T-cell (primary cell): ENCODE measurements around the gene LTB4R2. TPM values are rescaled to one million over a fixed set of nuclear protein-coding genes. Genes with fewer than 3 reads are reported as not detected.

Experiments used
- ATAC-seq, 4 experiments: fragments of 200-7000 bp in 3 of 4; fragments of 150-1000 bp in 1 of 4; cut with Tn5 transposase; replicated peaks in 1 of 4; 1 replicate in 3 of 4; 2 replicates in 1 of 4; pipeline ENCODE4 v1.10.0; 2021; ENCODE audit warnings: moderate library complexity in 3 of 4, mild to moderate bottlenecking in 2 of 4, moderate number of reproducible peaks in 1 of 4
- CTCF ChIA-PET, 2 donors: fragments of 300-600 bp; sonication (Branson Sonifier 250); formaldehyde crosslinking; loops; one replicate each; lab custom pipeline; 2022; ENCODE audit warnings: antibody characterized with exemption in 2 of 2; lab: Charles Lee
- POLR2A ChIA-PET, 2 donors: fragments of 300-600 bp; sonication (Branson Sonifier 250); formaldehyde crosslinking; loops; one replicate each; lab custom pipeline; 2022; ENCODE audit warnings: antibody characterized with exemption in 2 of 2; lab: Charles Lee
- DNase-seq, 35 experiments: peaks; one replicate each; pipeline versions ENCODE4 v3.0.0 to v3.0.0-alpha.2; 2013 to 2023
- H3K27ac ChIP-seq: one replicate; pipeline ENCODE4 v1.5.1; 2013; ENCODE audit warnings: low read length
- H3K27me3 ChIP-seq, 2 experiments: replicated peaks in 1 of 2; 1 replicate in 1 of 2; 2 replicates in 1 of 2; pipeline versions ENCODE4 v1.6.1 to v1.7.0; 2013; ENCODE audit warnings: low read length in 1 of 2, mixed read lengths in 1 of 2; ENCODE audit not compliant: control insufficient read depth in 2 of 2, insufficient read depth in 2 of 2; ENCODE audit errors: extremely low read depth in 1 of 2
- H3K36me3 ChIP-seq, 2 donors: 1 replicate in 1 of 2; 2 replicates in 1 of 2; pipeline versions ENCODE4 v1.6.1 to v1.7.0; 2013; ENCODE audit warnings: low read length in 1 of 2; ENCODE audit not compliant: control insufficient read depth in 2 of 2, insufficient read depth in 1 of 2; ENCODE audit errors: extremely low read depth in 1 of 2
- H3K4me1 ChIP-seq, 2 experiments: 1 replicate in 1 of 2; 2 replicates in 1 of 2; pipeline versions ENCODE4 v1.6.1 to v1.7.0; 2013; ENCODE audit warnings: low read length in 2 of 2, mixed read lengths in 1 of 2; ENCODE audit not compliant: insufficient read depth in 2 of 2, control insufficient read depth in 1 of 2; ENCODE audit errors: extremely low read depth in 1 of 2
- H3K4me3 ChIP-seq, 2 donors: 1 replicate in 1 of 2; 2 replicates in 1 of 2; pipeline versions ENCODE4 v1.5.1 to v1.7.0; 2013; ENCODE audit warnings: mild to moderate bottlenecking in 2 of 2, low read length in 1 of 2, moderate library complexity in 1 of 2; ENCODE audit not compliant: control insufficient read depth in 1 of 2; ENCODE audit errors: extremely low read depth in 1 of 2
- H3K9me3 ChIP-seq: 2 replicates; pipeline ENCODE4 v1.7.0; 2013
- H3K27ac Mint-ChIP-seq, 2 donors: one replicate each; pipeline ENCODE4 v1.8.0; 2020 to 2021; ENCODE audit warnings: mild to moderate bottlenecking in 2 of 2, mixed read lengths in 2 of 2
- H3K27me3 Mint-ChIP-seq, 2 donors: one replicate each; pipeline ENCODE4 v1.8.0; 2021 to 2022; ENCODE audit warnings: mixed read lengths in 2 of 2
- H3K36me3 Mint-ChIP-seq: one replicate; pipeline ENCODE4 v1.8.0; 2021; ENCODE audit warnings: mixed read lengths
- H3K4me1 Mint-ChIP-seq, 3 donors: one replicate each; pipeline ENCODE4 v1.8.0; 2020 to 2022; ENCODE audit warnings: mixed read lengths in 3 of 3, mild to moderate bottlenecking in 1 of 3
- H3K4me3 Mint-ChIP-seq, 3 donors: one replicate each; pipeline ENCODE4 v1.8.0; 2020 to 2022; ENCODE audit warnings: mild to moderate bottlenecking in 3 of 3, mixed read lengths in 3 of 3, moderate library complexity in 3 of 3
- H3K9me3 Mint-ChIP-seq, 3 donors: one replicate each; pipeline ENCODE4 v1.8.0; 2020 to 2022; ENCODE audit warnings: mixed read lengths in 3 of 3
- WGBS: methylation state at CpG from one replicate; pipeline ENCODE4 v1.1.5; 2013; ENCODE audit warnings: missing lambda C conversion rate; ENCODE audit not compliant: insufficient coverage; 5-methylcytosine and 5-hydroxymethylcytosine counted together
- total RNA-seq, 35 experiments: library from RNA in 6 of 35; stranded (reverse) in 6 of 35; fragments of 120-200 nt in 1 of 35; gene quantifications; one replicate each; pipeline versions ENCODE4 v1.2.1 to v1.2.4 and lab custom pipeline; 2013 to 2026

The LTB4R2 gene
- total RNA-seq, 5 donors from 2014 or later (not counting 1 experiment from before 2014, with no cell fraction given), result 18.6 to 25.2 (median 20.3) TPM

- ATAC-seq (peak; percentile 86 to 92 (median 90)), DNase-seq (peak; percentile 70 to 96 (median 89))
- peaks cover 50% of the 10 kb centered on the region for H3K36me3 Mint-ChIP-seq
- H3K27ac ChIP-seq, result peak within 1 kb of the TSS; percentile 84
- H3K9me3 ChIP-seq, result no peaks in the 10 kb centered on the region
- CTCF ChIA-PET, result interaction anchor here (0.6 to 6.5 kb wide), 12 partner anchors 8 to 376 kb away, joined by 3 to 104 read pairs (median 4); partner anchors contain the start of genes CIDEB (in 2 of the 2) and TINF2 (in 2 of the 2)
- H3K27me3 ChIP-seq, result no peaks in the 10 kb centered on the region
- peak within 1 kb of the TSS; percentile 70 to 82 for H3K4me3 ChIP-seq
- POLR2A ChIA-PET, result interaction anchor here (0.5 to 3.0 kb wide), 10 partner anchors 9 to 191 kb away, joined by 3 to 17 read pairs (median 4); partner anchors contain the start of genes GMPR2 (in 1 of the 2), IPO4 (in 1 of the 2) and TINF2 (in 1 of the 2)
- H3K4me1 ChIP-seq, result peaks cover 23 to 32% of the 10 kb centered on the region in 2 experiments
- H3K4me3 Mint-ChIP-seq, result peak within 1 kb of the TSS; percentile 92 to 95 (median 93)
- H3K4me1 Mint-ChIP-seq, result peaks cover 45 to 60% (median 49%) of the 10 kb centered on the region in 3 donors
- under 1% methylated on average over 74 of the region's 75 CpGs for WGBS
- peak within 1 kb of the TSS; percentile 95 to 97 for H3K27ac Mint-ChIP-seq
- peaks cover 19 to 51% of the 10 kb centered on the region in 2 donors for H3K36me3 ChIP-seq
- H3K9me3 Mint-ChIP-seq, result no peaks in the 10 kb centered on the region
- H3K27me3 Mint-ChIP-seq, result no peaks in the 10 kb centered on the region
Observed at GRCh38 chr14:24299255-24300191, 10.4 kb upstream of the LTB4R2 start, which contains the start of the genes DHRS1 and NOP9. Gene DHRS1, minus strand, starts transcription at chr14:24299780. Its CDS starts 674 bp downstream, at chr14:24299106. Gene NOP9, plus strand, starts transcription at chr14:24299850. Its CDS starts 105 bp downstream, at chr14:24299955.

DNA sequence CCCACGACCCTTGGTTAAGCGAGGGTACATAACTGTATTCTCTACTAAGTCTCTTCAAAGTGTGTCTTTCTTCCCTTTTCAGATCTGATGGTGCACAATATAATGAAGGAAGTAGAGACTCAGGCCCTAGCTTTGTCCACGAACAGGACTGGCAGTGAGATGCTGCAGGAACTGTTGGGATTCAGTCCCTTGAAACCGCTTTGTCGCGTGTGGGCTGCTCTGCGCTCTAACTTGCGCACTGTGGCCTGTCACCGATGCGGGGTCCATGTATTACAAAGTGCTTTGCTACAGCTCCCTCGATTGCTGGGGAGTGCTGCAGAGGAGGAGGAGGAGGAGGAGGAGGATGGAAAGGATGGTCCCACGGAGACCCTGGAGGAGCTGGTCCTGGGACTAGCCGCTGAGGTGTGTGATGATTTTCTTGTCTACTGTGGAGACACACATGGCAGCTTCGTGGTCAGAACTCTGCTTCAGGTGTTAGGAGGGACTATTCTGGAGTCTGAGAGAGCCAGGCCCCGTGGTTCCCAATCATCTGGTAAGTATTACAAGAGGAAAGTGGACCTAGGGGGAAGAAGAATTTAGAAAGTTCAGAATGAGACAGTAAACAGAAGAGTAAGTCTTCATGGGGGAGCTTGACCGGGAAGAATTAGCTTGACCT lies 9.5 kb upstream of the LTB4R2 start:
- H3K4me1 ChIP-seq, result peaks cover 23 to 32% of the 10 kb centered on the region in 2 experiments
- no peaks in the 10 kb centered on the region for H3K9me3 Mint-ChIP-seq
- WGBS, result 46% methylated on average over 14 of the region's 16 CpGs
- CTCF ChIA-PET, result interaction anchor here (0.7 to 6.5 kb wide), 11 partner anchors 8 to 136 kb away, joined by 3 to 104 read pairs (median 4); partner anchors contain the start of genes TINF2 (in 2 of the 2), CIDEB (in 1 of the 2), LTB4R (in 1 of the 2) and LTB4R2 (in 1 of the 2)
- no peaks in the 10 kb centered on the region for H3K27me3 ChIP-seq
- ATAC-seq, result no peak
- H3K27ac ChIP-seq, result peak overlapping the region; percentile 84
- no peaks in the 10 kb centered on the region for H3K27me3 Mint-ChIP-seq
- peak overlapping the region; percentile 66 to 97 for H3K27ac Mint-ChIP-seq
- peak overlapping the region; percentile 92 to 95 (median 93) for H3K4me3 Mint-ChIP-seq
- POLR2A ChIA-PET, result interaction anchor here in 1 of 2 donors (0.6 to 0.9 kb wide), 3 partner anchors 14 to 68 kb away, joined by 3 to 5 read pairs (median 3); partner anchors contain the start of gene GMPR2
- H3K36me3 ChIP-seq, result peaks cover 27 to 58% of the 10 kb centered on the region in 2 donors
- peak overlapping the region; percentile 70 to 82 for H3K4me3 ChIP-seq
- DNase-seq, result no peak
- H3K36me3 Mint-ChIP-seq, result peaks cover 53% of the 10 kb centered on the region
- no peaks in the 10 kb centered on the region for H3K9me3 ChIP-seq
- peaks cover 45 to 59% (median 49%) of the 10 kb centered on the region in 3 donors for H3K4me1 Mint-ChIP-seq

DNA sequence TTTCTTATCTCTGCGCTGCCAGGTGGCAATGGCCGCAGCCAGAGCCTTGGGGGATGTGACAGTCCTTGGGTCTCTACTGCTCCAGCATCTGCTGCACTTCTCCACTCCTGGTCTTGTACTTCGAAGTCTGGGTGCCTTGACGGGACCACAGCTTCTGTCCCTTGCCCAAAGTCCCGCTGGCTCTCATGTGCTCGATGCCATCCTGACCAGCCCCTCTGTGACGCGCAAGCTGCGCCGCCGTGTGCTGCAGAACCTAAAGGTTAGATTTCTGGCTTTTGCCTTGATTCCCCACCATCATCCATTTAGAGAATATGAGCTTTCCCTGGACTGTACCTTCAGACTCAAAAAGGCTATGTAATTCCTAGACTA lies 5.9 kb upstream of the LTB4R2 start:
- CTCF ChIA-PET, result no interaction called here
- no peak overlapping the region for H3K4me3 ChIP-seq
- H3K36me3 ChIP-seq, result peaks cover 30 to 69% of the 10 kb centered on the region in 2 donors
- peaks cover 13 to 29% of the 10 kb centered on the region in 2 experiments for H3K4me1 ChIP-seq
- 100% methylated on average over 6 of the region's 11 CpGs for WGBS
- H3K27me3 ChIP-seq, result no peaks in the 10 kb centered on the region
- H3K9me3 Mint-ChIP-seq, result no peaks in the 10 kb centered on the region
- no peak overlapping the region for H3K27ac ChIP-seq
- H3K27ac Mint-ChIP-seq, result no peak overlapping the region
- no peaks in the 10 kb centered on the region for H3K9me3 ChIP-seq
- no peak overlapping the region for H3K4me3 Mint-ChIP-seq
- POLR2A ChIA-PET, result no interaction called here
- H3K4me1 Mint-ChIP-seq, result peaks cover 34 to 48% (median 38%) of the 10 kb centered on the region in 3 donors
- DNase-seq (no peak), ATAC-seq (no peak)
- peaks cover 59% of the 10 kb centered on the region for H3K36me3 Mint-ChIP-seq
- no peaks in the 10 kb centered on the region for H3K27me3 Mint-ChIP-seq

GRCh38 chr14:24307156-24307574 lies 2.8 kb upstream of the LTB4R2 start:
- Histone ChIP-seq H3K9me3 (no peaks in the 10 kb centered on the region), H3K36me3 (peaks cover 27 to 55% of the 10 kb centered on the region in 2 donors), H3K4me3 (no peak overlapping the region), H3K27ac (no peak overlapping the region), H3K4me1 (peaks cover 15 to 41% of the 10 kb centered on the region in 2 experiments), H3K27me3 (no peaks in the 10 kb centered on the region)
- ATAC-seq, result no peak
- no peaks in the 10 kb centered on the region for H3K9me3 Mint-ChIP-seq
- ChIA-PET CTCF (interaction anchor here (0.6 to 4.5 kb wide), 10 partner anchors 10 to 226 kb away, joined by 3 to 18 read pairs (median 4); partner anchors contain the start of gene TINF2 (in 1 of the 2)), POLR2A (no interaction called here)
- peaks cover 34 to 42% (median 41%) of the 10 kb centered on the region in 3 donors for H3K4me1 Mint-ChIP-seq
- H3K36me3 Mint-ChIP-seq, result peaks cover 51% of the 10 kb centered on the region
- WGBS, result 92% methylated on average over 10 of the region's 11 CpGs
- H3K4me3 Mint-ChIP-seq, result no peak overlapping the region
- no peaks in the 10 kb centered on the region for H3K27me3 Mint-ChIP-seq
- H3K27ac Mint-ChIP-seq, result no peak overlapping the region
- no peak for DNase-seq

DNA sequence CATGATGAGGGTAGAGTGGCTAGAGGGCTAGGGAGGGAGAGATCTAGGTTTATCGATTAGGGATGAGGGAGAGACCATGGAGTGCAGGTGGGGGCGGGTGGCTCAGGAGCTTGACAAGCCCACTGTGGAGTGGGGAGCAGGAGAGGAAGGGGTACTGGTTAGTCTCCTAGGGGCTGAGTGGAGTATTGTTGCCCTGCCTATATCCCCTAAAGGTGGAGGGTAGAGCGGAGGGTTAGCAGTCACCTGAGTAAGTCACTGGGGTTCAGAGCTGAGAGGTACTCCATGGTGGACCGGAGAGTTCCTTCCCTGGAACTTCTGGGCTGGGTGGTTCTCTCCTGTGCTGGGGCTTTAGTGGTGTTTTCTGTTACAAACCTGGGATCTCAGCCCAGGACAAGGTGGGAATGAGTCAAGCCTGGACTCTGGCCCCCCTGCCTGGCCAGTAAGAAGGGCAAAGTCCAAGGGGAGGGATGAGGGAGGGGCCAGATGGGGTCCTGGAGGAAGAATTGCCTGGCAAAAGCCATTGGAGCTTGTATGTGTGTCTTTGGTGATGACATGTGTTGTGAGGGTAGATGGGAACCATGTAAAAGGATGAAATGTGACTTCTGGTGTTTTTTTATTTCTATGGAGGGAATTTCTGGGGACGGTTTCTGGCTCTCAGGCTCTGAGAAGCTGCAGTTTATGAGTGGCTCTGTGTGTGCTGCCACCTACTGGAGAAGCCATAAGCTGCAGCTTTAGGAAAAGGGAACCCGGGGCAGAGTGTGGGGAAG lies 2.2 kb upstream of the LTB4R2 start, which contains the start of gene CIDEB:
Gene CIDEB (minus strand): TSS at position 403 of the 767 bp plus-strand sequence. CDS start 119 bp downstream, at position 284.
- ATAC-seq (no peak), DNase-seq (peak in 32 of 35 experiments; percentile 26 to 80 (median 44))
- POLR2A ChIA-PET, result interaction anchor here in 1 of 2 donors (0.6 to 1.7 kb wide), 3 partner anchors 8 to 65 kb away, joined by 3 to 5 read pairs (median 4); partner anchors contain the start of genes DHRS1, NOP9 and TINF2
- Histone ChIP-seq H3K4me1 (peaks cover 21 to 47% of the 10 kb centered on the region in 2 experiments), H3K27me3 (no peaks in the 10 kb centered on the region), H3K27ac (peak within 1 kb of the TSS; percentile 20), H3K4me3 (no peak within 1 kb of the TSS), H3K36me3 (peaks cover 23 to 49% of the 10 kb centered on the region in 2 donors), H3K9me3 (no peaks in the 10 kb centered on the region)
- H3K36me3 Mint-ChIP-seq, result peaks cover 46% of the 10 kb centered on the region
- H3K4me3 Mint-ChIP-seq, result peak within 1 kb of the TSS in 2 of 3 donors; percentile 7 to 74
- H3K27me3 Mint-ChIP-seq, result no peaks in the 10 kb centered on the region
- no peaks in the 10 kb centered on the region for H3K9me3 Mint-ChIP-seq
- H3K4me1 Mint-ChIP-seq, result peaks cover 40 to 47% (median 46%) of the 10 kb centered on the region in 3 donors
- H3K27ac Mint-ChIP-seq, result peak within 1 kb of the TSS; percentile 79 to 87
- WGBS, result 64% methylated on average over 6 of the region's 6 CpGs
- CTCF ChIA-PET, result interaction anchor here (0.6 to 4.5 kb wide), 29 partner anchors 8 to 226 kb away, joined by 3 to 25 read pairs (median 4); partner anchors contain the start of genes CBLN3 (in 1 of the 2), DHRS1 (in 1 of the 2), EMC9 (in 1 of the 2) and KHNYN (in 1 of the 2)
